ENCODE data around the gene EML6. TPM values are rescaled to one million over a fixed set of nuclear protein-coding genes. Genes with fewer than 3 reads are reported as not detected.

The EML6 gene
- total and polyA plus RNA-seq, 2 of the 13 experiments (the other 11 are each of a cell fraction or from before 2014, with no cell fraction given), result 17.2 to 32.4 TPM

DNA sequence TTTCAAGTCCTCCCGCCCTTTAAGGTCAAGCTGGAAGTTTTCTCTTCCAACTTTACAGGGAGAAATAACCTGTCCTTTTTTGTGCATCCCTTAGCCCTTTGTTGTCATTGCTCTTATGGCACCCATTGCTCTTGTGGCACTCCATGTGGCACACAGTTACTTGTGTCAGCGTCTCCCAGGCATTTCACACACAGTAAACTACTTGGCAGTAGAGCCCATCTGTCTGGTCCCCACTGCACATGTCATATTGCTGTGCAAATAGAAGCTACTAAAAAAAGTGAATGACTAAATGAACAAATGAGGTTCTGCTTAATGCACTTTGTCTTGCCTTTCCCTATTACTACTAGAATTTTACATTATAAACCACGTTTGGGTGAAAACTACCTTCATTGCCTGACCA is 149.3 kb downstream of the EML6 start:
- H3K9me3 ChIP-seq (ENCODE audit: low read length), result no peaks in the 10 kb centered on the region
- POLR2A ChIA-PET, result no interaction called here
- H3K9ac ChIP-seq (ENCODE audit: insufficient read depth, low read depth, low read length), result no peak overlapping the region
- H3K4me2 ChIP-seq (ENCODE audit: low read depth, low read length), result peak overlapping the region; percentile 4; the same call in 1 of the 2 replicates
- CTCF ChIA-PET (ENCODE audit: low intra/inter-chr PET ratio, low total read pairs), result no interaction called here
- no peaks in the 10 kb centered on the region for H4K20me1 ChIP-seq (ENCODE audit: insufficient read depth, low read length)
- H3K4me3 ChIP-seq (replicated peaks in 1 of 3; ENCODE audit: insufficient read depth in 1 of 3, low read depth in 2 of 3, low read length in 3 of 3), result no peak overlapping the region
- in situ Hi-C loops (cut with HindIII; ENCODE audit: extremely low pct_ligation_motif_present, low pct_unique_long_range_greater_than_20kb), result no loop called here
- H3K4me1 ChIP-seq (ENCODE audit: insufficient read depth, low read length), result peaks cover 21% of the 10 kb centered on the region
- H3K27ac ChIP-seq (ENCODE audit: extremely low read length, insufficient read depth, low read length), result peak overlapping the region; percentile 7
- H2AFZ ChIP-seq (ENCODE audit: low read length), result no peak overlapping the region
- BruUV-seq (replicated peaks), result no TSS peak
- WGBS (ENCODE audit: low lambda C conversion rate), result 74% methylated on average over 3 of the region's 3 CpGs
- ATAC-seq (peak; percentile 52), FAIRE-seq (no peak), DNase-seq (ENCODE audit: low spot score) (no peak)
- H3K36me3 ChIP-seq (replicated peaks in 1 of 2; ENCODE audit: control insufficient read depth in 1 of 2, insufficient read depth in 2 of 2, low read length in 2 of 2), result no peaks in the 10 kb centered on the region
- no peaks in the 10 kb centered on the region for H3K27me3 ChIP-seq (ENCODE audit: control insufficient read depth in 1 of 2, insufficient read depth in 2 of 2, low read length in 2 of 2)
- TF ChIP-seq LCORL (IDR thresholded peaks at IDR 0.05) (no peak), LCORL (CRISPR knock-in tag; IDR thresholded peaks at IDR 0.05) (0 out of 2 replicates have a peak, but pooled peaks have one; percentile 15), ERF (CRISPR knock-in tag; IDR thresholded peaks at IDR 0.05) (0 out of 2 replicates have a peak, but pooled peaks have one; percentile 5), GTF3A (CRISPR knock-in tag; conservative IDR thresholded peaks at IDR 0.05) (no peak), SPEN (CRISPR knock-in tag; IDR thresholded peaks at IDR 0.05; ENCODE audit: low read depth) (no peak), ZNF780A (CRISPR knock-in tag; IDR thresholded peaks at IDR 0.05) (0 out of 2 replicates have a peak, but pooled peaks have one; percentile 22)
- TF ChIP-seq, protein P1, sequence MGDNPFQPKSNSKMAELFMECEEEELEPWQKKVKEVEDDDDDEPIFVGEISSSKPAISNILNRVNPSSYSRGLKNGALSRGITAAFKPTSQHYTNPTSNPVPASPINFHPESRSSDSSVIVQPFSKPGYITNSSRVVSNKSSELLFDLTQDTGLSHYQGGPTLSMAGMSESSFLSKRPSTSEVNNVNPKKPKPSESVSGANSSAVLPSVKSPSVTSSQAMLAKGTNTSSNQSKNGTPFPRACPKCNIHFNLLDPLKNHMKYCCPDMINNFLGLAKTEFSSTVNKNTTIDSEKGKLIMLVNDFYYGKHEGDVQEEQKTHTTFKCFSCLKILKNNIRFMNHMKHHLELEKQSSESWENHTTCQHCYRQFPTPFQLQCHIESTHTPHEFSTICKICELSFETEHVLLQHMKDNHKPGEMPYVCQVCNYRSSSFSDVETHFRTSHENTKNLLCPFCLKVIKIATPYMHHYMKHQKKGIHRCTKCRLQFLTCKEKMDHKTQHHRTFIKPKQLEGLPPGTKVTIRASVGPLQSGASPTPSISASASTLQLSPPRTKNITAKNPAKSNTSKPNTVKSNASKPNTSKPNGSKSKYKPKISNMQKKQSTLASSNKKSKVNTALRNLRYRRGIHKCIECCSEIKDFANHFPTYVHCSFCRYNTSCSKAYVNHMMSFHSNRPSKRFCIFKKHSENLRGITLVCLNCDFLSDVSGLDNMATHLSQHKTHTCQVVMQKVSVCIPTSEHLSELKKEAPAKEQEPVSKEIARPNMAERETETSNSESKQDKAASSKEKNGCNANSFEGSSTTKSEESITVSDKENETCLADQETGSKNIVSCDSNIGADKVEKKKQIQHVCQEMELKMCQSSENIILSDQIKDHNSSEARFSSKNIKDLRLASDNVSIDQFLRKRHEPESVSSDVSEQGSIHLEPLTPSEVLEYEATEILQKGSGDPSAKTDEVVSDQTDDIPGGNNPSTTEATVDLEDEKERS (CRISPR knock-in tag; IDR thresholded peaks at IDR 0.05), result 0 out of 2 replicates have a peak, but pooled peaks have one; percentile 39
- no peaks in the 10 kb centered on the region for H3K79me2 ChIP-seq (ENCODE audit: insufficient read depth, low read length)
- intact Hi-C loops (cut with micrococcal nuclease; ENCODE audit: unreplicated experiment), result no loop called here
